Vagina (tissue), 2 donors: Measurements from ENCODE around the gene SGCD.

Experiments
- POLR2A ChIP-seq, 2 donors: fragments of 450-650 bp; IDR thresholded peaks; one replicate each; pipeline ENCODE4 v1.6.1; 2017; ENCODE audit warnings: antibody characterized with exemption in 2 of 2, mild to moderate bottlenecking in 2 of 2, moderate library complexity in 2 of 2
- TF ChIP-seq, protein P1 (sequence below), 3 experiments: fragments of 450-650 bp in 2 of 3; fragments of 200-600 bp in 1 of 3; sonication (generic) in 1 of 3; IDR thresholded peaks; one replicate each; pipeline ENCODE4 v1.5.1; 2017 to 2019; ENCODE audit warnings: antibody characterized with exemption in 3 of 3, mild to moderate bottlenecking in 2 of 3, moderate library complexity in 2 of 3

DNA sequence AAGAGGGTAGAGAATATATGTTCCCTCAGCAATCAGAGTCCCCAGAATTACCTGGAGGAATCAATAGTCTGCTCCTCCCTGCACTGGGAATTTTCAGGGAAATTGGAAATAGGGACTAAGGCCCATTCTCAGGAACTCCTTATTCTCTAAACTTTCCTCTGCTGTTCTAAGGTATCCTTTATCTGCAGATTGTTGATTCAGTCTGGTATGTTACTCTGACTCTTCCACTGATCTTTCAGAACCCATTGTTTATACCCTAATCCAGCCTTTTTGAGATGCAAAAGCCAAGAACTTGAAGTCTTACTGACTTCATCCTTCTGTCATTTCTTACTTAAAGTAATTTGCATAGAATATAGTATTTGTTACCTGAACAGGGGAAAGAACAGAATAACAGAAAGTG is 379.7 kb downstream of the SGCD start:
- TF ChIP-seq, protein P1, sequence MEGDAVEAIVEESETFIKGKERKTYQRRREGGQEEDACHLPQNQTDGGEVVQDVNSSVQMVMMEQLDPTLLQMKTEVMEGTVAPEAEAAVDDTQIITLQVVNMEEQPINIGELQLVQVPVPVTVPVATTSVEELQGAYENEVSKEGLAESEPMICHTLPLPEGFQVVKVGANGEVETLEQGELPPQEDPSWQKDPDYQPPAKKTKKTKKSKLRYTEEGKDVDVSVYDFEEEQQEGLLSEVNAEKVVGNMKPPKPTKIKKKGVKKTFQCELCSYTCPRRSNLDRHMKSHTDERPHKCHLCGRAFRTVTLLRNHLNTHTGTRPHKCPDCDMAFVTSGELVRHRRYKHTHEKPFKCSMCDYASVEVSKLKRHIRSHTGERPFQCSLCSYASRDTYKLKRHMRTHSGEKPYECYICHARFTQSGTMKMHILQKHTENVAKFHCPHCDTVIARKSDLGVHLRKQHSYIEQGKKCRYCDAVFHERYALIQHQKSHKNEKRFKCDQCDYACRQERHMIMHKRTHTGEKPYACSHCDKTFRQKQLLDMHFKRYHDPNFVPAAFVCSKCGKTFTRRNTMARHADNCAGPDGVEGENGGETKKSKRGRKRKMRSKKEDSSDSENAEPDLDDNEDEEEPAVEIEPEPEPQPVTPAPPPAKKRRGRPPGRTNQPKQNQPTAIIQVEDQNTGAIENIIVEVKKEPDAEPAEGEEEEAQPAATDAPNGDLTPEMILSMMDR (IDR thresholded peaks at IDR 0.05): no peak
- TF ChIP-seq POLR2A (IDR thresholded peaks at IDR 0.05): no peak
